Omental fat pad (tissue), 4 donors: ENCODE data around the gene TBC1D4. TPM values are rescaled to one million over a fixed set of nuclear protein-coding genes. Genes with fewer than 3 reads are reported as not detected.
"Not testable (repeated sequence)": the region's sequence is repeated elsewhere in the genome, so short reads cannot be mapped to it uniquely, and the experiment has no call there.

Source experiments
- ATAC-seq: fragments of 150-250 bp; one replicate; pipeline ENCODE4 v1.9.1; 2016; ENCODE audit warnings: mild to moderate bottlenecking, moderate library complexity; ENCODE audit not compliant: low FRiP score
- DNase-seq: peaks from one replicate; pipeline ENCODE4 v3.0.0-alpha.2; 2019; ENCODE audit warnings: low spot score
- CTCF ChIP-seq, 3 donors: fragments of 450-650 bp; IDR thresholded peaks; one replicate each; pipeline ENCODE4 v1.5.1; 2016 to 2017; ENCODE audit warnings: antibody characterized with exemption in 3 of 3, mild to moderate bottlenecking in 3 of 3, moderate library complexity in 2 of 3
- total RNA-seq, 4 donors: library from RNA; depleted of rRNA; stranded (reverse); fragments of >200 nt; gene quantifications; one replicate each; pipeline ENCODE4 v1.1.0, GENCODE V29; 2016

Gene TBC1D4
- total RNA-seq, 4 donors from 2014 or later, result 24.7 to 55.1 (median 39.2) TPM

- no peak for TF ChIP-seq CTCF (IDR thresholded peaks at IDR 0.05)
- no peak for ATAC-seq
- no peak for DNase-seq
These were observed 126.4 kb downstream of the TBC1D4 start for GRCh38 chr13:75355609-75356008.

GRCh38 chr13:75353781-75354193 is 128.2 kb downstream of the TBC1D4 start:
- DNase-seq, result no peak
- no peak for ATAC-seq
- no peak for TF ChIP-seq CTCF (IDR thresholded peaks at IDR 0.05)

- no peak for TF ChIP-seq CTCF (IDR thresholded peaks at IDR 0.05)
- ATAC-seq (no peak), DNase-seq (no peak)
These were observed 129.2 kb downstream of the TBC1D4 start for GRCh38 chr13:75352641-75353327.

- not testable (repeated sequence) for DNase-seq, ATAC-seq
These were observed 130.4 kb downstream of the TBC1D4 start for GRCh38 chr13:75351538-75351937.

GRCh38 chr13:75347925-75348324 is 134.0 kb downstream of the TBC1D4 start:
- no peak for TF ChIP-seq CTCF (IDR thresholded peaks at IDR 0.05)
- ATAC-seq (no peak), DNase-seq (no peak)

- no peak for DNase-seq
- TF ChIP-seq CTCF (IDR thresholded peaks at IDR 0.05), result no peak
- no peak for ATAC-seq
These were observed 134.5 kb downstream of the TBC1D4 start for GRCh38 chr13:75347457-75347856.

- no peak for DNase-seq
- TF ChIP-seq CTCF (IDR thresholded peaks at IDR 0.05), result no peak
- ATAC-seq, result no peak
These were observed 136.8 kb downstream of the TBC1D4 start for GRCh38 chr13:75345193-75345592.
